Karpas-422 (cell line): Measurements from ENCODE around the gene DIDO1. TPM values are rescaled to one million over a fixed set of nuclear protein-coding genes. Genes with fewer than 3 reads are reported as not detected.
"Not testable (repeated sequence)": the region's sequence is repeated elsewhere in the genome, so short reads cannot be mapped to it uniquely, and the experiment has no call there.

Experiments used
- DNase-seq: peaks from one replicate; pipeline ENCODE4 v3.0.0-alpha.2; 2015
- H2AFZ ChIP-seq: fragments of 200-600 bp; sonication (generic); 2 replicates; pipeline ENCODE4 v1.6.1; 2014; ENCODE audit warnings: antibody characterized with exemption, low read length, mixed read lengths
- H3K27ac ChIP-seq: fragments of 200-600 bp; sonication (generic); 2 replicates; pipeline ENCODE4 v1.5.1; 2014; ENCODE audit warnings: mild to moderate bottlenecking, low read length, moderate library complexity
- H3K27me3 ChIP-seq: fragments of 200-600 bp; sonication (generic); 2 replicates; pipeline ENCODE4 v1.6.1; 2014; ENCODE audit warnings: low read length, mixed read lengths
- H3K36me3 ChIP-seq: fragments of 200-600 bp; sonication (generic); 2 replicates; pipeline ENCODE4 v1.6.1; 2014; ENCODE audit warnings: low read length, mixed read lengths; ENCODE audit not compliant: insufficient read depth
- H3K4me1 ChIP-seq: fragments of 200-600 bp; sonication (generic); 2 replicates; pipeline ENCODE4 v1.6.1; 2014; ENCODE audit warnings: mild to moderate bottlenecking, low read length, mixed read lengths
- H3K4me2 ChIP-seq: fragments of 200-600 bp; sonication (generic); 2 replicates; pipeline ENCODE4 v1.6.1; 2014; ENCODE audit warnings: low read length, low read depth, mild to moderate bottlenecking; ENCODE audit not compliant: poor library complexity, severe bottlenecking
- H3K4me3 ChIP-seq: fragments of 200-600 bp; sonication (generic); 2 replicates; pipeline ENCODE4 v1.5.1; 2014; ENCODE audit warnings: mild to moderate bottlenecking, antibody characterized with exemption, low read length, mixed read lengths
- H3K79me2 ChIP-seq: fragments of 200-600 bp; sonication (generic); 2 replicates; pipeline ENCODE4 v1.6.1; 2014; ENCODE audit warnings: mild to moderate bottlenecking, low read length, mixed read lengths
- H3K9ac ChIP-seq: fragments of 200-600 bp; sonication (generic); 2 replicates; pipeline ENCODE4 v1.6.0; 2014; ENCODE audit warnings: low read length
- H3K9me2 ChIP-seq: fragments of 200-600 bp; sonication (generic), shearing (Covaris generic); replicated peaks from 2 replicates; pipeline ENCODE4 v1.6.0; 2014; ENCODE audit warnings: mild to moderate bottlenecking, low read length, moderate library complexity; ENCODE audit not compliant: insufficient read depth
- H3K9me3 ChIP-seq: fragments of 300-700, 200-600 bp; sonication (generic); 2 replicates; pipeline ENCODE4 v1.6.1; 2014; ENCODE audit warnings: low read length, mixed read lengths
- H4K20me1 ChIP-seq: fragments of 200-600 bp; sonication (generic); 2 replicates; pipeline ENCODE4 v1.6.1; 2014; ENCODE audit warnings: mild to moderate bottlenecking, antibody characterized with exemption, low read length, low read depth; ENCODE audit not compliant: insufficient read depth
- total RNA-seq: library from RNA; depleted of rRNA; stranded (reverse); fragments of >200 nt; shearing (Covaris generic); gene quantifications from 2 replicates; pipeline ENCODE4 v1.2.3, GENCODE V29; 2014; ENCODE audit warnings: low replicate concordance

The DIDO1 gene
- total RNA-seq, 1 experiment from 2014 or later = 35.4 TPM

DNA sequence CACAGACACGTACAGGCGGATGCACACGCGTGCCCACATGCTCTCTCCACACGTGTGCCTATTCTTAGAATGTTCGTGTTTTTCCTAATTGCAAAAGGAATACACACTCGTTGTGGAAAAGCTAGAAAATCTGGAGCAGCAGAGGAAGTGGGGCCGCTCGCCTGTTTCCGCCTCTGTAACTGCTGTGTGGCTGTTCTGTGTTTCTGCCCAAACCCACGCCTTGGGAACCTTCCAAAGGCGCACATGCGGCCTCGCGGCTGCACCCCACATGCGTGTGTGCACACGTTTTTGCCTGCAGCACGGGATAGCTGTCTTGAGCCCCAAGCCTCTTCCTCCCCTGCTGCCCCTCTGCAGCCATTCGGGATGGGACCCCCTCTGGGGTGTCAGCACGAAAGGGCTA lies 38.4 kb upstream of the DIDO1 start:
- no peak overlapping the region for H3K4me3 ChIP-seq
- no peaks in the 10 kb centered on the region for H3K9me2 ChIP-seq
- no peak for DNase-seq
- no peak overlapping the region for H3K9ac ChIP-seq
- H3K79me2 ChIP-seq = no peaks in the 10 kb centered on the region
- no peak overlapping the region for H2AFZ ChIP-seq
- H3K4me1 ChIP-seq = no peaks in the 10 kb centered on the region
- no peak overlapping the region for H3K27ac ChIP-seq
- H4K20me1 ChIP-seq = no peaks in the 10 kb centered on the region; the same call in 1 of the 2 replicates
- H3K9me3 ChIP-seq = no peaks in the 10 kb centered on the region
- H3K27me3 ChIP-seq = no peaks in the 10 kb centered on the region
- H3K36me3 ChIP-seq = 0 out of 2 replicates have a peak, but pooled peaks cover 4% of the 10 kb centered on the region
- no peak overlapping the region for H3K4me2 ChIP-seq

DNA sequence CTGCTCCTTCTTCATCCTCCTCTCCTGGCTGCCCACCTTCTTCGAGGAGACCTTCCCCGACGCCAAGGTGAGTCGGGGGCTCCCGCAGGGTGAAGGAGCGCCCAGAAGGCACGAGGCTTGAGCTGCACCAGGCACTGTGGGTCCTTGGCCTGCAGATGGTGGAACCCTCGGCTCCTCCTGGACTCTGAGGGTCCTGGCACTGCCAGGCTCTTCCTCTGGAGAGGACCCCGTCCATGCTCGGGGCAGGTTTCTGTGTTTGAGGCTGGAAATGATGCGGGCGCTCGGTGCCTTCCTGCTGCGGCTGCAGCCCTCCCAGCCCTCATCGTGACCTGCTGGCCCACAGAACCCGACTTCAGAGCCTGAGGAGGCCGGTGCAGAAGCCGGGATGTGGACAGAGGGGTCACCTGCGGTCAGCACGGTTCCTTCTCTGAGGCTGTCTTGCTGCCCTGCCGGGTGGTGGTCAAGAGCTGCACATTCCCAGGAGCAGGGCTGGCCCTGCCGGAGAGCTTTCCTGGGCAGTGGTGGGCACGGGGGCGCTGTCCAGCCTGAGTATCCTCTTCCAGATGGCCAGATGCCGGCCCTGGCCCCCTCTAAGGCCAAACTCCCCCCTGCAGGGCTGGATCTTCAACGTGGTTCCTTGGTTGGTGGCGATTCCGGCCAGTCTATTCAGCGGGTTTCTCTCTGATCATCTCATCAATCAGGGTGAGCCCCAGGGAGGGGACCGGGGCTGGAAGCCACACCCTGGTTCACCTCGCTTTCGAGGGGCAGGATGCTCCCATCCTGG lies 37.5 kb upstream of the DIDO1 start:
- Histone ChIP-seq H3K4me2 (no peak overlapping the region), H3K9me2 (no peaks in the 10 kb centered on the region), H3K79me2 (no peaks in the 10 kb centered on the region), H3K9ac (no peak overlapping the region), H3K4me3 (no peak overlapping the region), H3K27me3 (no peaks in the 10 kb centered on the region), H3K4me1 (no peaks in the 10 kb centered on the region), H2AFZ (no peak overlapping the region), H3K36me3 (0 out of 2 replicates have a peak, but pooled peaks cover 4% of the 10 kb centered on the region), H3K9me3 (no peaks in the 10 kb centered on the region), H3K27ac (no peak overlapping the region), H4K20me1 (no peaks in the 10 kb centered on the region; the same call in 1 of the 2 replicates)
- no peak for DNase-seq

DNA sequence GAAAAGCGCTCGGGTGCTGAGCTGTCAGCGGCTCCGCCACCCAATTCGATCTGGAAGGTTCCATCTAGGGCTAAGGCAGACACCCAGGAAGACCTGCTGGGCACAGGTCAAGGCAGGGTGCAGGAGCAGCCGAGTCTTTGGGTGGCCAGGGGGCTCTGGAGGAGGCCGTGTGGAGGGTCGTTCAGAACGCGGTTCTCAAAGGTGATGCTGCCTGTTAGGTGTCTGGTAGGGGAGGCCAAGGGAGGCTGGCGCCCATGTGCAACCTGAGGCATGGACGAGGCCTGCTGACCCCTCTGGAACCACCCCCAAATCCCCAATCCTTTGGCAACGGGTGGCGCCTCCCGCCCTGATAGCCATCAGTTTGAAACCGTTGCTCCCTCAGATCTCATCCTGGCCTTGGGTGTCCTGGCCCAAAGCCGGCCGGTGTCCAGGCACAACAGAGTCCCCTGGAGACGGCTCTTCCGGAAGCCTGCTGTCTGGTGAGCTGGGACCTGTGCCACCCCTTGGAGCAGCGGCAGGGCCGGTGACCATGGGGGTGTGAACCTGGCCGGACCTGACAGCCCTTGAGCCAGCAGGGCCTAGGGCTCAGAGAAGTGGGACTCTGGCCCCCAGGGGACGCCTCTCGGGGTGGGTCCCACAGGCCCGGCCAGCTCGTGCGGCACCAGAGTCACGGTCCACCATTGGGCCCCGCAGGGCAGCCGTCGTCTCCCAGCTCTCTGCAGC lies 36.7 kb upstream of the DIDO1 start:
- Histone ChIP-seq H3K36me3 (0 out of 2 replicates have a peak, but pooled peaks cover 4% of the 10 kb centered on the region), H3K27ac (no peak overlapping the region), H3K4me3 (no peak overlapping the region), H3K9me3 (no peaks in the 10 kb centered on the region), H3K27me3 (no peaks in the 10 kb centered on the region), H3K9ac (no peak overlapping the region), H3K9me2 (no peaks in the 10 kb centered on the region), H3K4me2 (no peak overlapping the region), H3K4me1 (no peaks in the 10 kb centered on the region), H4K20me1 (no peaks in the 10 kb centered on the region; the same call in 1 of the 2 replicates), H3K79me2 (no peaks in the 10 kb centered on the region), H2AFZ (no peak overlapping the region)
- no peak for DNase-seq

DNA sequence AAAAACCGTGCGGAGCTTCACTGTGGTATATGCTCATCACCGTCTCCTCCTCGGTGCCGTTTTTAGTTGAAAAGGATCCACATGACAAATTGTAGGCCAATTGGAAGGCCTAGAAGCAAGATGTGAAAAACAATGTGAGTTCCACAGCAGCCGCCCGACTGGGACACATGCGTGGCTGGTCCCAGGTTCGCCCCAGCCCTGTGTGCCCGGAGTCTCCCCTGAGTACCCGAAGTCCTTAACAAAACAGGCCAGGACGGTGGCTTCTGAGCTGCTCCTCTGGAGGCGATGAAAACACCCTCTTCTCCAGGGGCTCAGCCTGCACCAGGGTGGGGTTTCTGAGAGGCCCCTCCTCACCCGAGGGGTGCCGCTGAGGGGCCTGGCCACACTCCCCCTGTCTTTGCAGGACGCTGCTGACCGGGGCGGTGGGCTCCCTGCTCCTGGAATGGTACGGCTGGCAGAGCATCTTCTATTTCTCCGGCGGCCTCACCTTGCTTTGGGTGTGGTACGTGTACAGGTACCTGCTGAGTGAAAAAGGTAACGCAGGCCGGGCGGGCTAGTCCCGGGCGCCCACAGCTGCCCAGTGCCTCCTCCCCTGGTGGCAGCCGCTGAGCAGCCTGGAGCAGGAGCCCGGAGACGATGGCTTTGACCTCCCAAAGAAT lies 36.0 kb upstream of the DIDO1 start:
- Histone ChIP-seq H3K27me3 (no peaks in the 10 kb centered on the region), H3K4me2 (no peak overlapping the region), H3K79me2 (no peaks in the 10 kb centered on the region), H3K4me3 (no peak overlapping the region), H4K20me1 (no peaks in the 10 kb centered on the region), H3K9me3 (no peaks in the 10 kb centered on the region), H3K9me2 (no peaks in the 10 kb centered on the region), H3K4me1 (no peaks in the 10 kb centered on the region), H3K9ac (no peak overlapping the region), H3K36me3 (0 out of 2 replicates have a peak, but pooled peaks cover 4% of the 10 kb centered on the region), H2AFZ (no peak overlapping the region), H3K27ac (no peak overlapping the region)
- DNase-seq = no peak

DNA sequence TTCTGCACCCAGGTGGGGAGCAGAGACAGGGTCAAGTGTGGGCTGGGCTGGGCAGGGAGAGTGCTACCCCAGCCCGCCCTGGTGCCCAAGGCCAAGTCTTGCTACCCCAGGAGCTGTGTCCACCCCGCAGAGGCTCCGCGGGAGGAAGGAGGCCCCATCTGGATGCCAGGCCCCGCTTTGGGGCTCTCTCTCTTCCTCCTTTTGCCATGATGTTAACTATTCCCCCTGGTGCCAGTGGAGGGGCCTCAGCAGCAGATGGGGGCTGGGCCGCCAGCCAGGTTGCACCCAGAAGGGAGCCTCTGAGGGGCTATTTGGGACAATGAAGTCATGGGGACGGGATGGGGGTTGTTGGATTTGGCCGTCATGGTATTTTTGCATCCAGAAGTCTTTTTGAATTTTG lies 35.5 kb upstream of the DIDO1 start:
- 0 out of 2 replicates have a peak, but pooled peaks cover 4% of the 10 kb centered on the region for H3K36me3 ChIP-seq
- no peaks in the 10 kb centered on the region for H4K20me1 ChIP-seq
- H3K4me3 ChIP-seq = no peak overlapping the region
- no peaks in the 10 kb centered on the region for H3K79me2 ChIP-seq
- H3K27me3 ChIP-seq = no peaks in the 10 kb centered on the region
- no peak overlapping the region for H3K4me2 ChIP-seq
- no peaks in the 10 kb centered on the region for H3K9me2 ChIP-seq
- no peaks in the 10 kb centered on the region for H3K4me1 ChIP-seq
- no peaks in the 10 kb centered on the region for H3K9me3 ChIP-seq
- H3K9ac ChIP-seq = no peak overlapping the region
- H3K27ac ChIP-seq = no peak overlapping the region
- H2AFZ ChIP-seq = no peak overlapping the region
- DNase-seq = no peak

DNA sequence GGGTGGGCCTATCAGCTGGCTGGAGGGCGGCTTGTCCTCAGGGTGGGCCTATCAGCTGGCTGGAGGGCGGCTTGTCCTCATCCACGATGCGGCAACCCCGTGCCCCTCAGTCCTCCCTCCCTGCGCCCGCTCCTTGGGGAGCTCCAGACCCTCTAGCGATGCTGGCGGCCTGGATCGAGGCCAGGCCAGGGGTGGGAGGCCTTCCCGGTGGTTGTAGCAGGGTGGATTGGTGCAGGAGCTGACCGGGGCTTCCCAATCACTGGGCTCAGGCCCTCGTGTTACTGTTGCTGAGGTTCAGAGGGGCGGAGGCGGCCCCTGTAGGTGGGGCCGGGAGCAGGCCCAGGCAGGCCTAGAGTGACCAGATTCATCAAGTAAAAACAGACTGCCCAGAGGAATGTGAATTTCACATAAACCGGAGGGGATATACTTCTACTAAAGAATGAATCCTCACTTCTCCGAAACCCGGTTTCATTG lies 35.0 kb upstream of the DIDO1 start:
- H3K4me2 ChIP-seq = no peak overlapping the region
- no peaks in the 10 kb centered on the region for H3K9me3 ChIP-seq
- H3K27ac ChIP-seq = no peak overlapping the region
- H3K79me2 ChIP-seq = no peaks in the 10 kb centered on the region; the same call in 1 of the 2 replicates
- no peak overlapping the region for H2AFZ ChIP-seq
- H3K9ac ChIP-seq = no peak overlapping the region
- no peaks in the 10 kb centered on the region for H3K9me2 ChIP-seq
- no peak for DNase-seq
- no peak overlapping the region for H3K4me3 ChIP-seq
- no peaks in the 10 kb centered on the region for H3K4me1 ChIP-seq
- no peaks in the 10 kb centered on the region for H4K20me1 ChIP-seq
- H3K36me3 ChIP-seq = 0 out of 2 replicates have a peak, but pooled peaks cover 4% of the 10 kb centered on the region
- no peaks in the 10 kb centered on the region for H3K27me3 ChIP-seq

DNA sequence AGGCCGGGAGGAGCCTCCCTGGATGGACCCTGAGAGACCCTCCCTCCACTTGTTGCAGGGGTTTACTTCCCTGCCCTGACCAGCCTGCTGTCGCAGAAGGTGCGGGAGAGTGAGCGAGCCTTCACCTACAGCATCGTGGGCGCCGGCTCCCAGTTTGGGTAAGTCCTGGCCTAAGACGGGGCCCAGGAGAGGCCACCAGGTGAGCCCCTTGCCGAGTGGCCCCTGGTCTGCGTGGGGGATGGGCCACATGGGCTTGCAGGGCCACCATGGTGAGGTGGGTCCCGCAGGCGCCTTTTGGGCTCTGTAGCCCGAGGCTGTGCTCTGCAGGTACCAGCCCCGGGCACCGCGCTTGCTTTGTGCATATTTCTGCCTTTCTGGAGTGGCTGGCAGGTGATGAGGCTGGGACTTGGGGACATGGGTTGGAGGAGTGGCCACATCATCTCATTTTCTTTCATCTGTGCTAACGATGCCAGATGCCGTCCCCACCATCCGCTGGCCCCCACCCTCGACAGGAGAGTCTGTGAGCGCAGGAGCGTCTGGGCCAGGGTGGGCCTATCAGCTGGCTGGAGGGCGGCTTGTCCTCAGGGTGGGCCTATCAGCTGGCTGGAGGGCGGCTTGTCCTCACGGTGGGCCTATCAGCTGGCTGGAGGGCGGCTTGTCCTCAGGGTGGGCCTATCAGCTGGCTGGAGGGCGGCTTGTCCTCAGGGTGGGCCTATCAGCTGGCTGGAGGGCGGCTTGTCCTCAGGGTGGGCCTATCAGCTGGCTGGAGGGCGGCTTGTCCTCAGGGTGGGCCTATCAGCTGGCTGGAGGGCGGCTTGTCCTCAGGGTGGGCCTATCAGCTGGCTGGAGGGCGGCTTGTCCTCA lies 34.4 kb upstream of the DIDO1 start:
- not testable (repeated sequence) for H3K4me1 ChIP-seq, H3K79me2 ChIP-seq, H3K36me3 ChIP-seq, H3K4me2 ChIP-seq, H4K20me1 ChIP-seq, H3K9me3 ChIP-seq, H3K4me3 ChIP-seq, H3K27me3 ChIP-seq, H3K9ac ChIP-seq, DNase-seq, H2AFZ ChIP-seq, H3K27ac ChIP-seq, H3K9me2 ChIP-seq
